Liver (tissue), 9 donors: ENCODE measurements around the gene PPP1R10. TPM values are rescaled to one million over a fixed set of nuclear protein-coding genes. Genes with fewer than 3 reads are reported as not detected.

Source experiments
- DNase-seq: peaks from one replicate; pipeline ENCODE4 v3.0.0-alpha.2; 2017; ENCODE audit warnings: low spot score
- H3K27ac ChIP-seq, 2 donors: one replicate each; pipeline ENCODE4 v1.7.0; 2013; ENCODE audit warnings: inconsistent platforms in 2 of 2, low read length in 2 of 2, control low read depth in 1 of 2, low read depth in 1 of 2, mild to moderate bottlenecking in 1 of 2
- H3K27me3 ChIP-seq, 4 donors: one replicate each; pipeline versions ENCODE4 v1.6.1 to v1.7.0; 2013; ENCODE audit warnings: low read length in 3 of 4, inconsistent platforms in 1 of 4, mild to moderate bottlenecking in 1 of 4, moderate library complexity in 1 of 4; ENCODE audit not compliant: control insufficient read depth in 4 of 4, insufficient read depth in 4 of 4
- H3K36me3 ChIP-seq, 4 donors: one replicate each; pipeline versions ENCODE4 v1.6.1 to v1.7.0; 2013; ENCODE audit warnings: low read length in 3 of 4, mild to moderate bottlenecking in 3 of 4, low read depth in 1 of 4, moderate library complexity in 1 of 4; ENCODE audit not compliant: control insufficient read depth in 4 of 4, insufficient read depth in 3 of 4
- H3K4me1 ChIP-seq, 4 donors: one replicate each; pipeline versions ENCODE4 v1.6.1 to v1.7.0; 2013; ENCODE audit warnings: low read length in 3 of 4, mild to moderate bottlenecking in 3 of 4, moderate library complexity in 1 of 4; ENCODE audit not compliant: control insufficient read depth in 4 of 4, insufficient read depth in 4 of 4
- H3K4me3 ChIP-seq, 3 donors: one replicate each; pipeline versions ENCODE4 v1.6.1 to v1.7.0; 2013; ENCODE audit warnings: low read length in 3 of 3, control low read depth in 1 of 3, low read depth in 1 of 3, mild to moderate bottlenecking in 1 of 3
- H3K9ac ChIP-seq, 2 donors: one replicate each; pipeline ENCODE4 v1.7.0; 2013; ENCODE audit warnings: low read length in 2 of 2, mild to moderate bottlenecking in 2 of 2, moderate library complexity in 2 of 2, control low read depth in 1 of 2, low read depth in 1 of 2
- H3K9me3 ChIP-seq, 4 donors: one replicate each; pipeline versions ENCODE4 v1.6.1 to v1.7.0; 2013; ENCODE audit warnings: low read length in 3 of 4; ENCODE audit not compliant: control insufficient read depth in 4 of 4
- ATF3 ChIP-seq: IDR thresholded peaks from 2 replicates; pipeline ENCODE4 v1.6.1; 2016; ENCODE audit warnings: antibody characterized with exemption
- EGR1 ChIP-seq, 2 donors: IDR thresholded peaks; 2 replicates each; pipeline ENCODE4 v1.6.1; 2016 to 2018; ENCODE audit warnings: antibody characterized with exemption in 2 of 2, low read depth in 2 of 2
- FOXA1 ChIP-seq: IDR thresholded peaks from 2 replicates; pipeline ENCODE4 v1.6.1; 2016; ENCODE audit warnings: antibody characterized with exemption
- FOXA2 ChIP-seq: IDR thresholded peaks from 2 replicates; pipeline ENCODE4 v1.6.1; 2016; ENCODE audit warnings: antibody characterized with exemption
- GABPA ChIP-seq, 2 donors: IDR thresholded peaks in 1 of 2; conservative IDR thresholded peaks in 1 of 2; 2 replicates each; pipeline ENCODE4 v1.6.1; 2016; ENCODE audit warnings: antibody characterized with exemption in 2 of 2, mild to moderate bottlenecking in 1 of 2, moderate library complexity in 1 of 2
- HNF4A ChIP-seq, 2 donors: conservative IDR thresholded peaks; 2 replicates each; pipeline ENCODE4 v1.6.1; 2016; ENCODE audit warnings: antibody characterized with exemption in 2 of 2, mild to moderate bottlenecking in 2 of 2
- JUND ChIP-seq, 2 donors: IDR thresholded peaks; 2 replicates each; pipeline ENCODE4 v1.6.1; 2016; ENCODE audit warnings: antibody characterized with exemption in 2 of 2
- RAD21 ChIP-seq, 2 donors: IDR thresholded peaks; 2 replicates each; pipeline ENCODE4 v1.6.1; 2016; ENCODE audit warnings: antibody characterized with exemption in 2 of 2, mild to moderate bottlenecking in 2 of 2
- REST ChIP-seq: IDR thresholded peaks from 2 replicates; pipeline ENCODE4 v1.6.1; 2016; ENCODE audit warnings: antibody characterized with exemption, mild to moderate bottlenecking
- RXRA ChIP-seq, 2 donors: IDR thresholded peaks; 2 replicates each; pipeline ENCODE4 v1.6.1; 2017 to 2018; ENCODE audit warnings: antibody characterized with exemption in 2 of 2, mild to moderate bottlenecking in 1 of 2
- SP1 ChIP-seq: IDR thresholded peaks from 2 replicates; pipeline ENCODE4 v1.6.1; 2018; ENCODE audit warnings: antibody characterized with exemption, mild to moderate bottlenecking
- TAF1 ChIP-seq: conservative IDR thresholded peaks from 2 replicates; pipeline ENCODE4 v1.6.1; 2016; ENCODE audit warnings: antibody characterized with exemption, mild to moderate bottlenecking
- YY1 ChIP-seq: IDR thresholded peaks from 2 replicates; pipeline ENCODE4 v1.6.1; 2016; ENCODE audit warnings: antibody characterized with exemption, mild to moderate bottlenecking
- WGBS: extraction: QIAGEN DNeasy Blood & Tissue Kit; methylation state at CpG from one replicate; pipeline ENCODE4 v1.1.7; 2013; 5-methylcytosine and 5-hydroxymethylcytosine counted together
- polyA plus RNA-seq, 2 donors: library from polyadenylated mRNA; stranded (reverse) in 1 of 2; unstranded in 1 of 2; fragments of 200-250 nt in 1 of 2; fragments of >200 nt in 1 of 2; fragmentation: Nextera tagmentation in 1 of 2; extraction: Ambion mirVana in 1 of 2; gene quantifications; one replicate each; pipeline versions ENCODE4 v1.2.1 to v1.2.3, GENCODE V29; 2013 to 2015
- total RNA-seq, 2 donors: library from RNA; depleted of rRNA; stranded (reverse); fragments of >200 nt; gene quantifications; one replicate each; pipeline ENCODE4 v1.2.3, GENCODE V29; 2014
- TF ChIP-seq, protein P1 (sequence below): fragments of 150-350 bp; IDR thresholded peaks from 2 replicates; pipeline ENCODE4 v1.5.1; 2017; ENCODE audit warnings: improper control_type of control experiment, low read depth, low read length; ENCODE audit not compliant: missing input control
- TF ChIP-seq, protein P2 (sequence below): IDR thresholded peaks from 2 replicates; pipeline ENCODE4 v1.6.1; 2016; ENCODE audit warnings: antibody characterized with exemption
- donor health status: healthy.
- donor health status: healthy.
- donor health status: healthy.
- donor health status: healthy.
- donor health status: healthy.

PPP1R10 gene
- total and polyA plus RNA-seq, 4 donors, result 11.1 to 21.1 (median 14.1) TPM

- H3K27ac ChIP-seq, result no peak overlapping the region
These were observed 28.9 kb upstream of the PPP1R10 start for GRCh38 chr6:30645989-30646388.

DNA sequence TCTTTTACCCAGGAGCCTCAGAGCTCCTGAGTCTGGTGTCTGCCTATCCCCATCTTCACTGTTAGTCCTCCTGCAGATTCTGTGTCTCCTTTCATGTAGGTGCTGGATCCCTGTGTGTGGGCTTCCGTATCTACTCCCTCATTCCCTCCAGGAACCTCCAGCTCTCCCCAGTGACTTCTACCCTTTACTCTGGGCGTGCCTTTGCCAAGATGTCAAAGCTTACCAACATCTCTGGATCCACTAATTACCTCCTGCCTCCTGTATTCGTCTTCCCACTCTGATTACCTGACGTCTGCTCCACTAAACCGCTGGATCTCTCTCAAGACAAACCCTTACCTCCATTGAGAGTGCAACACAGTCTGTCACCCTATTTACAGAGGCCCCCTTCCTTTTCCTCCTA is 27.7 kb upstream of the PPP1R10 start:
- peaks cover 2 to 23% (median 21%) of the 10 kb centered on the region in 4 donors for H3K4me1 ChIP-seq
- H3K27me3 ChIP-seq, result no peaks in the 10 kb centered on the region
- H3K4me3 ChIP-seq, result no peak overlapping the region
- DNase-seq, result no peak
- H3K36me3 ChIP-seq, result peaks cover 0 to 3% (median 0%) of the 10 kb centered on the region in 4 donors
- H3K9ac ChIP-seq, result no peak overlapping the region
- 83% methylated on average over 5 of the region's 5 CpGs for WGBS
- no peaks in the 10 kb centered on the region for H3K9me3 ChIP-seq
- H3K27ac ChIP-seq, result no peak overlapping the region
- TF ChIP-seq REST (no peak), HNF4A (conservative IDR thresholded peaks at IDR 0.05) (no peak), FOXA2 (no peak), ATF3 (no peak), JUND (IDR thresholded peaks at IDR 0.05) (no peak), FOXA1 (no peak), TAF1 (no peak), GABPA (IDR thresholded peaks at IDR 0.05 in 1 of 2, conservative IDR thresholded peaks at IDR 0.05 in 1 of 2) (no peak), RXRA (IDR thresholded peaks at IDR 0.05) (no peak), SP1 (no peak), YY1 (no peak), EGR1 (IDR thresholded peaks at IDR 0.05; ENCODE audit: low read depth in 2 of 2) (no peak)
- TF ChIP-seq, protein P1, sequence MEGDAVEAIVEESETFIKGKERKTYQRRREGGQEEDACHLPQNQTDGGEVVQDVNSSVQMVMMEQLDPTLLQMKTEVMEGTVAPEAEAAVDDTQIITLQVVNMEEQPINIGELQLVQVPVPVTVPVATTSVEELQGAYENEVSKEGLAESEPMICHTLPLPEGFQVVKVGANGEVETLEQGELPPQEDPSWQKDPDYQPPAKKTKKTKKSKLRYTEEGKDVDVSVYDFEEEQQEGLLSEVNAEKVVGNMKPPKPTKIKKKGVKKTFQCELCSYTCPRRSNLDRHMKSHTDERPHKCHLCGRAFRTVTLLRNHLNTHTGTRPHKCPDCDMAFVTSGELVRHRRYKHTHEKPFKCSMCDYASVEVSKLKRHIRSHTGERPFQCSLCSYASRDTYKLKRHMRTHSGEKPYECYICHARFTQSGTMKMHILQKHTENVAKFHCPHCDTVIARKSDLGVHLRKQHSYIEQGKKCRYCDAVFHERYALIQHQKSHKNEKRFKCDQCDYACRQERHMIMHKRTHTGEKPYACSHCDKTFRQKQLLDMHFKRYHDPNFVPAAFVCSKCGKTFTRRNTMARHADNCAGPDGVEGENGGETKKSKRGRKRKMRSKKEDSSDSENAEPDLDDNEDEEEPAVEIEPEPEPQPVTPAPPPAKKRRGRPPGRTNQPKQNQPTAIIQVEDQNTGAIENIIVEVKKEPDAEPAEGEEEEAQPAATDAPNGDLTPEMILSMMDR, result no peak
- TF ChIP-seq, protein P2, sequence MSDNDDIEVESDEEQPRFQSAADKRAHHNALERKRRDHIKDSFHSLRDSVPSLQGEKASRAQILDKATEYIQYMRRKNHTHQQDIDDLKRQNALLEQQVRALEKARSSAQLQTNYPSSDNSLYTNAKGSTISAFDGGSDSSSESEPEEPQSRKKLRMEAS, result no peak

More at GRCh38 chr6:30645989-30646388, 28.9 kb upstream of the PPP1R10 start:
- Histone ChIP-seq H3K4me3 (no peak overlapping the region), H3K9me3 (no peaks in the 10 kb centered on the region), H3K9ac (no peak overlapping the region), H3K27me3 (no peaks in the 10 kb centered on the region), H3K36me3 (peaks cover 0 to 5% (median 1%) of the 10 kb centered on the region in 4 donors), H3K4me1 (peaks cover 2 to 22% (median 20%) of the 10 kb centered on the region in 4 donors)
- DNase-seq, result no peak
- 83% methylated on average over 1 of the region's 1 CpG for WGBS
- TF ChIP-seq ATF3, result no peak
- TF ChIP-seq JUND (IDR thresholded peaks at IDR 0.05), result no peak
- no peak for TF ChIP-seq RAD21 (IDR thresholded peaks at IDR 0.05)
- no peak for TF ChIP-seq GABPA (IDR thresholded peaks at IDR 0.05 in 1 of 2, conservative IDR thresholded peaks at IDR 0.05 in 1 of 2)
- TF ChIP-seq REST, result no peak
- TF ChIP-seq EGR1 (IDR thresholded peaks at IDR 0.05; ENCODE audit: low read depth in 2 of 2), result no peak
